ENCODE data around the gene FER1L5.

The FER1L5 gene

GRCh38 chr2:96681540-96681939 is 39.0 kb downstream of the FER1L5 start:
- FAIRE-seq: no peak

- no peak for FAIRE-seq
Observed at GRCh38 chr2:96683307-96683706, 40.7 kb downstream of the FER1L5 start.

- FAIRE-seq: no peak
Observed at GRCh38 chr2:96683972-96684820, 41.6 kb downstream of the FER1L5 start.

- no peak for FAIRE-seq
Observed at GRCh38 chr2:96684883-96685576, 42.5 kb downstream of the FER1L5 start.

- no peak for FAIRE-seq
Observed at GRCh38 chr2:96685577-96686459, 43.3 kb downstream of the FER1L5 start.

- FAIRE-seq: no peak
Observed at GRCh38 chr2:96687266-96687665, 44.7 kb downstream of the FER1L5 start.

GRCh38 chr2:96687711-96688640 is 45.4 kb downstream of the FER1L5 start:
- FAIRE-seq: no peak

- FAIRE-seq: no peak
Observed at GRCh38 chr2:96688649-96689430, 46.3 kb downstream of the FER1L5 start.

- no peak for FAIRE-seq
Observed at GRCh38 chr2:96689431-96689991, 46.9 kb downstream of the FER1L5 start.

- no peak for FAIRE-seq
Observed at GRCh38 chr2:96690306-96691021, 47.9 kb downstream of the FER1L5 start.

- no peak for FAIRE-seq
Observed at GRCh38 chr2:96691022-96691612, 48.6 kb downstream of the FER1L5 start.

GRCh38 chr2:96692094-96692971 is 49.8 kb downstream of the FER1L5 start:
- FAIRE-seq: no peak

- FAIRE-seq: no peak
Observed at GRCh38 chr2:96693286-96694200, 51.0 kb downstream of the FER1L5 start.

GRCh38 chr2:96694279-96694678 is 51.7 kb downstream of the FER1L5 start:
- no peak for FAIRE-seq

- no peak for FAIRE-seq
Observed at GRCh38 chr2:96694816-96695455, 52.4 kb downstream of the FER1L5 start.

- no peak for FAIRE-seq
Observed at GRCh38 chr2:96695602-96696001, 53.0 kb downstream of the FER1L5 start.

- FAIRE-seq: no peak
Observed at GRCh38 chr2:96697476-96697875, 54.9 kb downstream of the FER1L5 start.
